GM23338 (cell line): Measurements from ENCODE around the gene CCDC92B. TPM values are rescaled to one million over a fixed set of nuclear protein-coding genes. Genes with fewer than 3 reads are reported as not detected.

ENCODE experiments used
- ATAC-seq: fragments of 200-7000 bp; cut with Tn5 transposase; 3 replicates; pipeline ENCODE4 v1.9.1; 2020
- DNase-seq: peaks from one replicate; pipeline ENCODE4 v3.0.0-alpha.2; 2015; ENCODE audit warnings: low spot score
- H2AFZ ChIP-seq: fragments of 200-600 bp; sonication (generic); 2 replicates; pipeline ENCODE4 v1.8.0; 2016; ENCODE audit warnings: antibody characterized with exemption, mild to moderate bottlenecking, moderate library complexity
- H3F3A ChIP-seq: fragments of 200-600 bp; sonication (generic); replicated peaks from 2 replicates; pipeline ENCODE4 v1.8.0; 2017; ENCODE audit warnings: antibody characterized with exemption, mixed run types, low read depth
- H3K27ac ChIP-seq: fragments of 200-600 bp; sonication (generic); 2 replicates; pipeline ENCODE4 v1.6.1; 2016; ENCODE audit warnings: low read depth
- H3K27me3 ChIP-seq: fragments of 200-600 bp; sonication (generic); 2 replicates; pipeline ENCODE4 v1.8.0; 2016; ENCODE audit warnings: mild to moderate bottlenecking, mixed run types, moderate library complexity; ENCODE audit not compliant: insufficient read depth
- H3K36me3 ChIP-seq: fragments of 200-600 bp; sonication (generic); 2 replicates; pipeline ENCODE4 v1.8.0; 2016; ENCODE audit warnings: mild to moderate bottlenecking; ENCODE audit not compliant: insufficient read depth
- H3K4me1 ChIP-seq: fragments of 200-600 bp; sonication (generic); 2 replicates; pipeline ENCODE4 v1.8.0; 2016; ENCODE audit warnings: mild to moderate bottlenecking, moderate library complexity; ENCODE audit not compliant: insufficient read depth
- H3K4me2 ChIP-seq: fragments of 200-600 bp; sonication (generic); 2 replicates; pipeline ENCODE4 v1.7.1; 2017; ENCODE audit warnings: mixed run types
- H3K4me3 ChIP-seq: fragments of 200-600 bp; sonication (generic); 2 replicates; pipeline ENCODE4 v1.6.1; 2016; ENCODE audit warnings: mixed run types
- H3K79me2 ChIP-seq: fragments of 200-600 bp; sonication (generic); replicated peaks from 2 replicates; pipeline ENCODE4 v1.8.0; 2017; ENCODE audit warnings: mild to moderate bottlenecking; ENCODE audit not compliant: insufficient read depth
- H3K9me2 ChIP-seq: fragments of 200-600 bp; sonication (generic); 2 replicates; pipeline ENCODE4 v1.8.0; 2017; ENCODE audit not compliant: insufficient read depth
- H4K20me1 ChIP-seq: fragments of 200-600 bp; sonication (generic); replicated peaks from 2 replicates; pipeline ENCODE4 v1.8.0; 2017; ENCODE audit warnings: mild to moderate bottlenecking; ENCODE audit not compliant: insufficient read depth
- H3K27ac Mint-ChIP-seq: 2 replicates; pipeline ENCODE4 v1.8.0; 2020; ENCODE audit warnings: inconsistent platforms, mild to moderate bottlenecking, moderate library complexity, mixed read lengths
- H3K27me3 Mint-ChIP-seq: 3 replicates; pipeline ENCODE4 v1.8.0; 2022; ENCODE audit warnings: low read depth, mild to moderate bottlenecking, moderate library complexity, mixed read lengths, inconsistent platforms; ENCODE audit not compliant: insufficient read depth, poor library complexity
- H3K36me3 Mint-ChIP-seq: 3 replicates; pipeline ENCODE4 v1.8.0; 2021; ENCODE audit warnings: low read depth, mild to moderate bottlenecking, inconsistent platforms, moderate library complexity, mixed read lengths
- H3K4me1 Mint-ChIP-seq: 3 replicates; pipeline ENCODE4 v1.8.0; 2020; ENCODE audit warnings: mild to moderate bottlenecking, inconsistent platforms, mixed read lengths
- H3K4me3 Mint-ChIP-seq: 3 replicates; pipeline ENCODE4 v1.8.0; 2021; ENCODE audit warnings: moderate library complexity, mild to moderate bottlenecking, inconsistent platforms, mixed read lengths
- H3K9me3 Mint-ChIP-seq: 3 replicates; pipeline ENCODE4 v1.8.0; 2020; ENCODE audit warnings: moderate library complexity, mild to moderate bottlenecking, inconsistent platforms, mixed read lengths
- CREB1 ChIP-seq: fragments of 250-450 bp; sonication (Bioruptor Pico); IDR thresholded peaks from 2 replicates; pipeline ENCODE4 v1.5.0; 2020; ENCODE audit warnings: low read depth, mild to moderate bottlenecking, moderate library complexity
- CTCF ChIP-seq, 2 experiments: fragments of 200-600 bp in 1 of 2; sonication (generic) in 1 of 2; conservative IDR thresholded peaks; 2 replicates each; pipeline versions ENCODE4 v1.5.1 to v1.6.1; 2016 to 2017; ENCODE audit warnings: antibody characterized with exemption in 2 of 2, low read depth in 2 of 2, mild to moderate bottlenecking in 2 of 2, moderate library complexity in 1 of 2
- ETS1 ChIP-seq: IDR thresholded peaks from 2 replicates; pipeline ENCODE4 v1.6.1; 2016; ENCODE audit warnings: antibody characterized with exemption
- EZH2 ChIP-seq: fragments of 200-600 bp; sonication (generic); IDR thresholded peaks from one replicate; pipeline ENCODE4 v1.8.0; 2017; ENCODE audit warnings: antibody characterized with exemption, mild to moderate bottlenecking, low read depth; ENCODE audit not compliant: unreplicated experiment
- EZH2phosphoT487 ChIP-seq: fragments of 200-600 bp; sonication (generic); IDR thresholded peaks from one replicate; pipeline ENCODE4 v1.8.1; 2018; ENCODE audit warnings: antibody characterized with exemption; ENCODE audit not compliant: unreplicated experiment
- JUNB ChIP-seq: IDR thresholded peaks from one replicate; pipeline ENCODE4 v1.6.1; 2016; ENCODE audit warnings: antibody characterized with exemption; ENCODE audit not compliant: unreplicated experiment
- NANOG ChIP-seq: IDR thresholded peaks from 2 replicates; pipeline ENCODE4 v1.6.1; 2016; ENCODE audit warnings: antibody characterized with exemption, borderline replicate concordance
- POLR2AphosphoS5 ChIP-seq: IDR thresholded peaks from 2 replicates; pipeline ENCODE4 v1.6.1; 2016; ENCODE audit warnings: antibody characterized with exemption, low read depth
- REST ChIP-seq: IDR thresholded peaks from one replicate; pipeline ENCODE4 v1.6.1; 2018; ENCODE audit warnings: antibody characterized with exemption; ENCODE audit not compliant: unreplicated experiment
- STAT1 ChIP-seq: IDR thresholded peaks from one replicate; pipeline ENCODE4 v1.6.1; 2016; ENCODE audit warnings: antibody characterized with exemption; ENCODE audit not compliant: unreplicated experiment
- ZNF114 ChIP-seq: fragments of 250-450 bp; sonication (Bioruptor Pico); IDR thresholded peaks from 2 replicates; pipeline ENCODE4 v1.5.0; 2020; ENCODE audit warnings: mild to moderate bottlenecking, moderate library complexity
- ZNF331 ChIP-seq: fragments of 250-450 bp; sonication (Bioruptor Pico); IDR thresholded peaks from 2 replicates; pipeline ENCODE4 v1.5.0; 2020; ENCODE audit warnings: low read depth, mild to moderate bottlenecking, moderate library complexity
- polyA plus RNA-seq: library from polyadenylated mRNA; unstranded; fragments of >200 nt; fragmentation: Nextera tagmentation; extraction: Ambion mirVana; gene quantifications from 2 replicates; pipeline ENCODE4 v1.2.1, GENCODE V29; 2016
- total RNA-seq: library from RNA; depleted of rRNA; stranded (reverse); fragments of >200 nt; shearing (Covaris generic); gene quantifications from 2 replicates; pipeline ENCODE4 v1.2.3, GENCODE V29; 2014

CCDC92B gene
- total and polyA plus RNA-seq, 2 experiments from 2014 or later, result 5.7 to 9.1 TPM

- no peak overlapping the region for H3K27ac Mint-ChIP-seq
- Histone ChIP-seq H3K79me2 (no peaks in the 10 kb centered on the region; the same call in 1 of the 2 replicates), H3K27ac (no peak overlapping the region), H3K4me1 (peaks cover 24% of the 10 kb centered on the region), H4K20me1 (no peaks in the 10 kb centered on the region; the same call in 1 of the 2 replicates), H3F3A (peaks cover 18% of the 10 kb centered on the region), H3K36me3 (no peaks in the 10 kb centered on the region), H3K4me2 (peak overlapping the region; percentile 49; the same call in 1 of the 2 replicates), H3K27me3 (peaks cover 16% of the 10 kb centered on the region; the same call in 1 of the 2 replicates), H3K4me3 (no peak overlapping the region), H2AFZ (no peak overlapping the region), H3K9me2 (no peaks in the 10 kb centered on the region)
- peaks cover 6% of the 10 kb centered on the region for H3K27me3 Mint-ChIP-seq
- H3K4me3 Mint-ChIP-seq, result no peak overlapping the region
- ATAC-seq (no peak), DNase-seq (peak; percentile 65)
- H3K36me3 Mint-ChIP-seq, result no peaks in the 10 kb centered on the region; the same call in 2 of the 3 replicates
- no peak for TF ChIP-seq ETS1
- TF ChIP-seq CTCF (conservative IDR thresholded peaks at IDR 0.05; ENCODE audit: low read depth in 2 of 2), result peak; percentile 25 to 61
- H3K4me1 Mint-ChIP-seq, result peaks cover 17% of the 10 kb centered on the region
- no peaks in the 10 kb centered on the region for H3K9me3 Mint-ChIP-seq
Measured at GRCh38 chr17:2751491-2751890, 2.0 kb upstream of the CCDC92B start.

GRCh38 chr17:2750721-2751120 is 1.3 kb upstream of the CCDC92B start:
- Histone ChIP-seq H3F3A (peaks cover 12% of the 10 kb centered on the region; the same call in 1 of the 2 replicates), H3K9me2 (no peaks in the 10 kb centered on the region), H3K4me1 (peaks cover 24% of the 10 kb centered on the region), H2AFZ (no peak overlapping the region), H3K27ac (no peak overlapping the region), H3K27me3 (peaks cover 16% of the 10 kb centered on the region; the same call in 1 of the 2 replicates), H3K4me3 (no peak overlapping the region), H3K4me2 (0 out of 2 replicates have a peak overlapping the region, but pooled peaks have one; percentile 5), H4K20me1 (peaks cover 7% of the 10 kb centered on the region; the same call in 1 of the 2 replicates), H3K36me3 (no peaks in the 10 kb centered on the region), H3K79me2 (no peaks in the 10 kb centered on the region; the same call in 1 of the 2 replicates)
- no peaks in the 10 kb centered on the region; the same call in 2 of the 3 replicates for H3K36me3 Mint-ChIP-seq
- no peak for DNase-seq
- H3K4me1 Mint-ChIP-seq, result peaks cover 19% of the 10 kb centered on the region
- peaks cover 4% of the 10 kb centered on the region for H3K27me3 Mint-ChIP-seq
- H3K4me3 Mint-ChIP-seq, result peak overlapping the region; percentile 6; the same call in 1 of the 3 replicates
- H3K27ac Mint-ChIP-seq, result no peak overlapping the region
- H3K9me3 Mint-ChIP-seq, result no peaks in the 10 kb centered on the region
- ATAC-seq, result no peak
- no peak for TF ChIP-seq REST
- no peak for TF ChIP-seq EZH2phosphoT487
- TF ChIP-seq ZNF114 (CRISPR knock-in tag), result no peak
- no peak for TF ChIP-seq STAT1
- TF ChIP-seq ZNF331 (CRISPR knock-in tag), result no peak
- no peak for TF ChIP-seq CREB1 (CRISPR knock-in tag)
- TF ChIP-seq JUNB, result no peak
- no peak for TF ChIP-seq EZH2
- TF ChIP-seq CTCF (conservative IDR thresholded peaks at IDR 0.05; ENCODE audit: low read depth in 2 of 2), result no peak
- no peak for TF ChIP-seq POLR2AphosphoS5
- no peak for TF ChIP-seq NANOG
